Nephron (organoid): ENCODE data around the gene NRSN2.
A peak's percentile ranks its signal among the peaks of the same experiment; 100 is the strongest.

Experiments
- H3K27ac Mint-ChIP-seq, 3 experiments: 2 replicates each; pipeline ENCODE4 v1.8.0; 2020; ENCODE audit warnings: mixed read lengths in 3 of 3, mild to moderate bottlenecking in 2 of 3, moderate library complexity in 1 of 3
- H3K27me3 Mint-ChIP-seq: 2 replicates; pipeline ENCODE4 v1.8.0; 2021; ENCODE audit warnings: low read depth, mild to moderate bottlenecking, moderate library complexity, mixed read lengths
- H3K36me3 Mint-ChIP-seq: 2 replicates; pipeline ENCODE4 v1.8.0; 2020; ENCODE audit warnings: low read depth, mixed read lengths
- H3K4me1 Mint-ChIP-seq: 2 replicates; pipeline ENCODE4 v1.8.0; 2020; ENCODE audit warnings: mixed read lengths
- H3K4me3 Mint-ChIP-seq, 3 experiments: 2 replicates each; pipeline ENCODE4 v1.8.0; 2020; ENCODE audit warnings: mild to moderate bottlenecking in 3 of 3, mixed read lengths in 3 of 3, moderate library complexity in 2 of 3
- H3K9me3 Mint-ChIP-seq: 2 replicates; pipeline ENCODE4 v1.8.0; 2020; ENCODE audit warnings: mixed read lengths
- CTCF ChIP-seq, 3 experiments: fragments of 200-600 bp; sonication (generic); IDR thresholded peaks; one replicate each; pipeline ENCODE4 v1.5.0; 2021; ENCODE audit warnings: antibody characterized with exemption in 3 of 3; ENCODE audit not compliant: unreplicated experiment in 3 of 3

The NRSN2 gene

DNA sequence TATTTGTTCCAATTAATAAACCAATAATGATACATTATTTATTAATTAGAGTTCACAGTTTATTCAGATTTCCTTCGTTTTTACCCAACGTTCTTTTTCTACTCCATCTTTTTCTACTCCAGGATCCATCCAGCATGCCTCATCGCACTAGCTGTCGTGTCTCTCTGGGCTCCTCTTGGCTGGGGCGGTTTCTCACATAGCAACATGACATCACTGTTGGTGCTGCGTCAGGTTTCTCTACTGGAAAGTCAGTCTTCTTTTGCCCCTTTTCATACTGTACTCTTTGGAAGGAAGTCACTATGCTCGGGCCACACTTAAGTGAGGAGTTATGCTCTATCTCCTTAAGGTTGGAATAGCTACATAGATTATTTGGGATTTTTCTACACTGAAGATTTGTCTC, 35.3 kb upstream of the NRSN2 start:
- H3K4me1 Mint-ChIP-seq: peaks cover 33% of the 10 kb centered on the region
- peak overlapping the region; percentile 97 to 99 (median 99) for H3K27ac Mint-ChIP-seq
- no peaks in the 10 kb centered on the region for H3K27me3 Mint-ChIP-seq
- TF ChIP-seq CTCF (IDR thresholded peaks at IDR 0.05; ENCODE audit: unreplicated experiment in 3 of 3): no peak
- H3K9me3 Mint-ChIP-seq: no peaks in the 10 kb centered on the region
- H3K36me3 Mint-ChIP-seq: peaks cover 9% of the 10 kb centered on the region
- peak overlapping the region; percentile 47 to 69 (median 65) for H3K4me3 Mint-ChIP-seq

DNA sequence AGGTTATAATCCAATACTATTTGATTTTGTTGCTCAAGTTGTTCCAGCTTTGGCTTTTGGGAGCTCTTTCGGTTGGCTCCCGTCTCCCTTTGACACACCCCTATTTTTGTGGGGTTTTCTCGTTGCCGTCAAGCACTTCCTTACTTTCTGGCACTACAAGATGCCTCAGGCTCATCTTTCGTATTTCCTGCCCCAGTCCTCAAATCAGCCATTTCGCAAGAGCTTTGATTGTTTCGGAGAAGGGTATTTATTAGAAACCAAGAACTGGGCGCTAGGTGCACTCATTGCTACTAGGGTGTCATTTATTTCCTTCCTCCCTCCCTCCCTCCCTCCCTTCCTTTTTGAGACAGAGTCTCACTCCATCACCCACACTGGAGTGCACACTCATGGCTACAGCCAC, 34.8 kb upstream of the NRSN2 start:
- no peak for TF ChIP-seq CTCF (IDR thresholded peaks at IDR 0.05; ENCODE audit: unreplicated experiment in 3 of 3)
- peaks cover 9% of the 10 kb centered on the region for H3K36me3 Mint-ChIP-seq
- no peaks in the 10 kb centered on the region for H3K27me3 Mint-ChIP-seq
- H3K27ac Mint-ChIP-seq: peak overlapping the region; percentile 97 to 99 (median 99)
- peaks cover 33% of the 10 kb centered on the region for H3K4me1 Mint-ChIP-seq
- no peak overlapping the region for H3K4me3 Mint-ChIP-seq
- H3K9me3 Mint-ChIP-seq: no peaks in the 10 kb centered on the region

DNA sequence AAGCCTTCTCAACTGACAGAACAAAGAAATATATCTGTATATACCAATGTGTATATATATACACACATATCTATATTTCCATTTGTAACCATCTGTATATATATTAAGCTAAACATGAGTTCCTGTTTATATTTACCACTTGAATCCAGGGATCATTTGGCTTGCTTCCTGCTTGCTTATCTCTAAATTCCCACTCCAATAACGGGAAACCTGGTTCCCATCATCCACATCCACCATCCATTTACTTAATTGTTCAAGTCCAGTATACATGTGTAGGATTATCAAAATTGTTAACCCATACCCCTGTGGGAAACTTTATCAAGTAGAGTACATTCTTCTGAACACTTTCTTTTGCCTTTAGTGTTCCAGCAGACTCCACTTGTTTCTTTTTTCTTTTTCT, 34.0 kb upstream of the NRSN2 start:
- H3K9me3 Mint-ChIP-seq: no peaks in the 10 kb centered on the region
- peaks cover 9% of the 10 kb centered on the region for H3K36me3 Mint-ChIP-seq
- H3K27me3 Mint-ChIP-seq: no peaks in the 10 kb centered on the region
- no peak overlapping the region for H3K4me3 Mint-ChIP-seq
- no peak for TF ChIP-seq CTCF (IDR thresholded peaks at IDR 0.05; ENCODE audit: unreplicated experiment in 3 of 3)
- peaks cover 32% of the 10 kb centered on the region for H3K4me1 Mint-ChIP-seq
- H3K27ac Mint-ChIP-seq: peak overlapping the region; percentile 44 to 59 (median 50)

- peaks cover 27% of the 10 kb centered on the region for H3K4me1 Mint-ChIP-seq
- no peak for TF ChIP-seq CTCF (IDR thresholded peaks at IDR 0.05; ENCODE audit: unreplicated experiment in 3 of 3)
- H3K36me3 Mint-ChIP-seq: peaks cover 12% of the 10 kb centered on the region
- no peaks in the 10 kb centered on the region for H3K9me3 Mint-ChIP-seq
- no peak overlapping the region for H3K27ac Mint-ChIP-seq
- H3K4me3 Mint-ChIP-seq: no peak overlapping the region
- no peaks in the 10 kb centered on the region for H3K27me3 Mint-ChIP-seq
Observed at GRCh38 chr20:313402-313801, 33.5 kb upstream of the NRSN2 start.

- Mint-ChIP-seq H3K36me3 (peaks cover 14% of the 10 kb centered on the region), H3K9me3 (no peaks in the 10 kb centered on the region), H3K4me3 (no peak overlapping the region), H3K27me3 (no peaks in the 10 kb centered on the region), H3K4me1 (peaks cover 22% of the 10 kb centered on the region), H3K27ac (no peak overlapping the region)
- no peak for TF ChIP-seq CTCF (IDR thresholded peaks at IDR 0.05; ENCODE audit: unreplicated experiment in 3 of 3)
Observed at GRCh38 chr20:313948-314347, 33.0 kb upstream of the NRSN2 start.

DNA sequence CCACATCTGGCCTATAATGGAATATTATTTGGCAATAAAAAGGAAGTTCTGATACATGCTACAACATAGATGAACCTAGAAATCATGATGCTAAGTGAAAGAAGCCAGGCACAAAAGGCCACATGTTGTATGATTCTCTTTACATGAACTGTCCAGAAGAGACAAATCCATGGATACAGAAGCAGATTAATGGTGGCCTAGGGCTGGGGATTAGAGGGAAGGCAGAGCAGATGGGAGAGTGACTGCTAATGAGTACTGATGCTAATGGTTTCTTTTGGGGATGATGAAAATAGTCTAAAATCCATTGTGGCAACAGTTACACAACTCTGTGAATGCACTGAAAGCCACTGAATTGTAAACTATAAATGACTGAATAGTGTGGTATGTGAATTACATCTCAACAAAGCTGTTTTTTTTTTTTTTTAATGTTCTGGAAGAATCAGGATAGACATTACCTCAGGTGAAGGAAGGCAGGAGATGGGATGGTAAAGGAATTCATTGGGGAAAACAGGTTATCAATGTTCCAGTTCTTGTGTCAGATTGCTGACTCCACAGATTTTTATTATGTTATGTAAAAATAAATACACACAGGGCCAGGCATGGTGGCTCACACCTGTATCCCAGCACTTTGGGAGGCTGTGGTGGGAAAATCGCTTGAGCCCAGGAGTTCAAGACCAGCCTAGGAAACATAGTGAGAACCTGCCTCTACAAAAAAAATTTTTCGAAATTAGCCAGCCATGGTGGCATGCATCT, 30.4 kb upstream of the NRSN2 start:
- Mint-ChIP-seq H3K36me3 (peaks cover 29% of the 10 kb centered on the region), H3K4me3 (no peak overlapping the region), H3K9me3 (no peaks in the 10 kb centered on the region), H3K27me3 (no peaks in the 10 kb centered on the region), H3K27ac (no peak overlapping the region), H3K4me1 (peaks cover 8% of the 10 kb centered on the region)
- no peak for TF ChIP-seq CTCF (IDR thresholded peaks at IDR 0.05; ENCODE audit: unreplicated experiment in 3 of 3)
